D721Med (cell line): Measurements from ENCODE around the gene EEFSEC.

Source experiments
- DNase-seq: peaks from one replicate; pipeline ENCODE4 v3.0.0; 2011; ENCODE audit warnings: low spot score; ENCODE audit not compliant: insufficient read length
- FAIRE-seq: peaks from 2 replicates; lab custom pipeline; 2011; peaks lifted over from hg19 to GRCh38; lab: Jason Lieb, UNC
- CTCF ChIP-seq: IDR thresholded peaks from 2 replicates; pipeline ENCODE4 v1.5.1; 2012; ENCODE audit warnings: mild to moderate bottlenecking, control low read depth; ENCODE audit not compliant: insufficient read depth; ENCODE audit errors: missing control alignments

Gene EEFSEC

DNA sequence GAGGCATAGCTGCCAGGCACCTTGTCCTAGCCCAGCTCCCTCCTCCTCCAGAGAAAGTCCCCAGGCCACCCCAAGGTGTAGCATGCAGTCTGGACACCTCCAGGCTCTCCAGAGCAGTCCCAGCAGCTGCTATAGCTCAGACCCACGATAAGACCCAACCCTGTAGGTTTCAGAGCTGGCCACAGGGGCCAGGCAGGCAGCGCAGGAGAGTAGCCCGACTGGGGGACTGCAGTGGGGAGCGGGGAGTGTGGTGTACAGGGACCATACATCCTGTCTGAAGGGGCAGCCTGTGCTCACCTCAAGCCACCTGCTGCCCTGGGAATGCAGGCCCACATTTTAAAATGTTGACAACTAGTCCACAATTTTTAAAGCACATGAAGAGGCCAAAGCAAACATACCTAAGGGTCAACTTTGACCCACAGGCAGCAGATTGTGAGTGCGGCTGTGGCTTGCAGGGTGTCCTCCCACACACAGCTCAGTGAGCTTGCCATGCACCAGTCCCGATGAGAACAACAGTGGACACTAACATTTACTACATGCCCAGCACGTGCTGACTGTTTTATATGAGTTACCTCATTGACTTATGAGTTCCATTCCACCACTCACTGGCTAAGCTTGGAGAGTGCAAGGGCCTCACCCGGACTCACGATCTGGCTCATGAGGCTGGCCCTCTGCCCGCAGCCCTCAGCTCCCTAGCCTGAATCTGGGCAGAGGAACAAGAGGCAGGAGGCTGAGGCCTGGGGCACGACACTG is 232.0 kb downstream of the EEFSEC start:
- FAIRE-seq (no peak), DNase-seq (no peak)
- TF ChIP-seq CTCF: no peak

DNA sequence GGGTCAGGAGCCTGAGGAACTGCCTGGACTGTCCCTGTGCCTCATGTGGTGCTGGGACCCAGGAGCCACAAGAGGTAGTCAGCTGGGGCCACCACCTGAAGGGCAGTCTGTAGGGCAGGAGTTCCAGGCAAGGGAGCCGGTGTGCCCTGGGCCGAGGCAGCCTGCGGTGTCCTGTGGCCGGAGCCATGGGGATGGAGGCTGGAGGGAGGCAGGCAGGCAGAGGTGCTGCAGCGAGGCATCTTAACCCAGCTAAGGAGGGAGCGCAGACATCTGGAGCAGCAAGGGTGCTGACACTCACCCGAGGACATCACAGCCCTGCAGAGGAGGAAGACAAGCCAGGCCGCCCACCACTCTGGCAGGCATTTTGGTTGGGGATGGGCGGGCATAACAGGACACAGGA is 235.7 kb downstream of the EEFSEC start:
- no peak for TF ChIP-seq CTCF
- no peak for DNase-seq
- no peak for FAIRE-seq

DNA sequence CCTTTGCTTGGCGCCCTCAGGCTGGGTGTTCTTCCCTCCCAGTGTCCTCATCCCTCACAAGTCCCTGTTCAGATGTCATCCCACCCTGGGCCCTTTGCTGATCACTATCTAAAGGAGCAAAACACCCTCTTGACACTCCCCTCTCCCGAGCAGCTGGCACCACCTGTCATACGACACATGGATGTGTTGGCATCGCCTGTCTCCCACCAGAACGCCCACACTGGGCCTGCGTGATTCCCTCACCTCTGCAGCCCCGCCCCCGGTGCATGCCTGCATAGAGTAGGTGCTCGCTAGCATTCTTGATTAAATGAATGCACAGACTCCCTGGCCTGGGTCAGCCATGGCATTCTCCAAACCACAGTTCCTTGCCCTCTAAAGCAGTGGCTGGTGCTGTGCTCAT is 237.6 kb downstream of the EEFSEC start:
- no peak for TF ChIP-seq CTCF
- FAIRE-seq: no peak
- no peak for DNase-seq

- FAIRE-seq (no peak), DNase-seq (no peak)
- no peak for TF ChIP-seq CTCF
Observed at GRCh38 chr3:128392021-128392420, 238.7 kb downstream of the EEFSEC start.

GRCh38 chr3:128392818-128393544 is 239.7 kb downstream of the EEFSEC start:
- DNase-seq (no peak), FAIRE-seq (no peak)
- TF ChIP-seq CTCF: no peak

DNA sequence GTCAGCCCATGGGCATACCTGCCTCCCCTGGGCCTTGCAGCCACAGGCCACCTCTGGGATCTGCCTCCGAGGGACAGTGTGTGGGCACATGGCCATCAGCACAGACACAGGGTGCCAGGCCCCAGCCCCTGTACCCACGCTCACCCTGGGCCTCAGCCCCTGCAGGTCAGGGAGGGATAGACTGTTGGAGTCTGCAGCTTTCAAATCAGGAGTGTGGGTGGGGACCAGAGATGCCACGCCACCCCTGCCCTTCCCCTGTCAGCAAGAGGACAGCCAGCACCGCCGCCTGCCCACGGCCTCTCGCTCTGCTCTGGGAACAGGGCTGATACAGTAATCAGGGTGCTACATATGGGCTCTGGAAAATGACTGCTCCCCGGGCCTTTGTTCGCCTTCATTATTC is 240.8 kb downstream of the EEFSEC start:
- TF ChIP-seq CTCF: no peak
- FAIRE-seq: no peak
- DNase-seq: no peak

DNA sequence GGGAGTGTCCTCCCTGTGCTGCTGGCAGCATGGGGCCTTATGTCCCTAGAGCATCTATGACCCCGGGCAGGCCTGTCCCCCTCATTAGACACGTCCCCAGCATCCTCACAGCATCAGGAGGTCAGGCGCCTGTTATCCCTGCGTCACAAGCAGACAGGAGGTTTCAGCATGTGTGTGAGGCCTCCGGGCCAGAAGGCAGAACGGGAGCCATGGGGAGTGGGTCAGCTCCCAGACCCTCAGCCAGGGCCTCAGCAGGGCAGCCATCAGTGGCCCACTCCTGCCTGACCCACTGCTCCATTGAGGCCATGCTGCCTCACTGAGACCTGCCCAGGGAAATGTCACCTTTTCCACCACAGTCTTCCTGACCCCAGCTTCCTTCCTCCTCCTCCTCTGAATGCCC is 241.8 kb downstream of the EEFSEC start:
- TF ChIP-seq CTCF: no peak
- DNase-seq: no peak
- no peak for FAIRE-seq
